ENCODE measurements around the gene ACSL3.

Gene ACSL3

DNA sequence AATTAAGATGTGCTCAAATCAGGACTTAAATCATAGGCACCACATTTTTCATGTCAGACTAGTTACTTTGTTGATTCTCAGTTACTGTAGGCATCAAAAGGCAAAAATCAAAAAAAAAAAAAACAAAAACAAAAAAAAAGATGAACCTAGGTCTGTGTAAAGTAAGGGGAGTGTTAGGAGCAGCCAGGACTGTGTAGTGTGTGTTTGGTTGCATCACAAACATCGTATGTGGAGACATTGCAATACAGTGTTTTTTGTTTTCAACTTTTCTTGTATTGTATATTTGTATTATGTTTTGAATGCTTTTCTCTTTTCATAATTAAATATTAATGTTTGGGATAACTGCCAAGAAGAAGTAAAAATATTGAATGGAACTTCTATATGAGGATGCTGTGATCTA, 82.1 kb downstream of the ACSL3 start:
- no peak for DNase-seq (ENCODE audit: low spot score)

DNA sequence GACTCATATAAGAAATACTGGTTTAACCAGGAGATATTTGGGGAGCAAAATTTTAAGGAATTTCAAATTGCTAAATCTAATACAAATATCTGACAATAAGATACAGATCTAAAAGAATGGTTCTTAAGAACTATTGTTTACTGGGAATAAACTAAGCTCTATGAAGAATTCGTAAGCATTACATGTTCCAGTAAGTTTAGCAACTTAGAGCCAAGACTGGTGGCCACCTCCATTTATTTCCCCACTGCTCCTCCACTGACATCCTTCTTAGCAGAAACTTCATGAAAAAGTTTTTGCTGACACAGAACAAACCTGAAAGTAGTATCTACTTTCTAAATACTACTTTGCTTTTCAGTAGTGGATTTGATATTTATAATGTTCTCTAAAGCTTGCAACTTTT, 83.0 kb downstream of the ACSL3 start:
- no peak for DNase-seq (ENCODE audit: low spot score)

DNA sequence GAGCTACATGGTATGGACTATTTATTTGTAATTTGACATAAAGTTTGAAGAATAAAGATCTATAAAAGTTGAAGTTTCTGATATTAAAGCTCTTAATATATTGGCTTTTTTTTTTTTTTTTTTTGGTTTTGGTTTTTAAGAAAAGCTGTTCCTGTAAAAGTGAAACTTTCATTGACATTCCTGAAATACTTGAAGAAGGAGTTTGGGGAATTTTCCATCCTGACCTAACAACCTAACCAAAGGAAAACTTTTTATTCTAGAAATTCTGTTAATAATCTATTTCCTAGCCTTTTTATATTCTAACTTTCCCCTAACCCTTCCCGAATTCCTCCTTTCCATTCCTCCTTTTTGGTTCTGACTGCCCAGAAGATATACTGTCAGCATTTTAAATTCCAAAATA, 83.7 kb downstream of the ACSL3 start:
- no peak for DNase-seq (ENCODE audit: low spot score)

DNA sequence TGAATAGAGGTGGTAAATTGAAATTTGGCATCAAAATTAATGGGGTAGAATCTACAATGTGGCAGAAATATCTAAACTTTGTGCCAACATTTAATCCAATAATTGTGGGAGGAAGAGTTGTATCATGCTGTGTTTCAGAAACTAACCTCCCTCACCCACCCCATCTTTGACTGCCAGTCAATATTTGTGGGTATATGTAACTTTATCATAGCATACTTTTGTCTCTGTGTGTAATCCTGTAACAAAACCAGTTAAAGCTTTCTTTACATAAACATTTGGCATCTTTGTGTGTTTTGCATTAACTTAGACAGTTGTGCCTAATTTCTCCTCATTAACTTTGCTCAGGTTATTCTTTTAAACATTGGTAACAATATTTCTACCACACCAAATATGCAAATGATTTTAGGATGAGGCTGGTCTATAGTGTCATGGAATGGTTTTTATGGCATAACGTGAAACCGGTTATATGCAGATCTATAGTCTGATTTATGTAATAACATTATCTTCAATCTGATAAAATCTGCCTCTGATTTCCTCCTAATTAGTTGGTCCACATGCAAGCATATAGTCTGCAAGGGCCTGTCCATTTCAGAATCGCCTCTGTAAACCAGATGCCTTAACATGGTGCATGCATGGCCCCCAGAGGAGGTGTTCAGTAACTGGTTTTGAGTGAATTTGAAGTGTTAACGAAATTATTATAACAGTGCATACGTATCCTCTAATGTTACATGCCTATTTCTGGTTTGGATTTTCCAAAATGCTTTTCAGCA, 84.3 kb downstream of the ACSL3 start:
- no peak for DNase-seq (ENCODE audit: low spot score)

DNA sequence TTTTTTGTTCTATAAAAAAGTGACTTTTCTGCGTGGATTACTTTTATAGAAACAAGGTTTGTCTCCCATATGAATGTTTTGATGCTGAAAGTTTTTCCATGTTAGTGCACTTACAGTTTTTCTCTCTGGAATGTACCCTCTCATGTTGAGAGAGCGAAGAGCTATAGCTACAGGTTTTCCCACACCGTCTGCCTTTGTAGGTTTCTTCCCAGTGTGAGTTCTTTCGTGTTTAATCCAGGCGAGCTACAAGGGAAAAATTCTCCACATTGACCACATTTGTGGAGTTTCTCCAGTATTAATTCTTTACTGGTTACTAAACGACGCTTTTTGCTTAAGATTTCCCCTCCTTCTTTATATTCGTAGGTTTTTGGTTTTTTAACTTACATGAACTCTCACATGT, 85.1 kb downstream of the ACSL3 start:
- DNase-seq (ENCODE audit: low spot score), result no peak

DNA sequence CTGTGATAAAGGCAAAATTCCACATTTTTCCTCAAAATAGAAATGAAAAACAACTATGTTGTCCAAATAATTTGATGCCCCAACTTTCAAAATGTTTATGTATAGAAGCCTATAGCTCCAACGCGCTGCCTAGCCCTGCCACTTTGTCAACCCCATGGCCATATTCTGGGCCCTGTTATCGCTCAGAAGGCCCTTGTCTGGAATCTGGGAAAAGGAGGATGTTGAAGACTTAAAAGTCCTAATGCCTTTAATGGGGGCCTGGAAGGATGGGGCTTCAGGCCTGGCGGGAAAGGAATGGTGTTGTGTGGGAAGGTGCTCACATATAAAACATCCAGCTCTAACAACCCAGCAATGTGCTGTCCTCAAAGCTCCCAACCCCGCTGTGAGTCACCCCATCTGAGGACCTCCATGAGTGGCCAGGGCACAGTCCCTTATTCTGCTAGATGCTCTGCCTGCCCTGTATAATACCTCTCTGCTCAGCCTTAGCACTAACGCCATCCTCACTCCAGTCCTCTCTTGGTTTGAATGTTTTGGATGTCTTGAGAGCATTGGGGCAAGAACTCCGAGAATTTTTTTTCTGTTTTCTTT, 86.0 kb downstream of the ACSL3 start:
- DNase-seq (ENCODE audit: low spot score), result no peak

DNA sequence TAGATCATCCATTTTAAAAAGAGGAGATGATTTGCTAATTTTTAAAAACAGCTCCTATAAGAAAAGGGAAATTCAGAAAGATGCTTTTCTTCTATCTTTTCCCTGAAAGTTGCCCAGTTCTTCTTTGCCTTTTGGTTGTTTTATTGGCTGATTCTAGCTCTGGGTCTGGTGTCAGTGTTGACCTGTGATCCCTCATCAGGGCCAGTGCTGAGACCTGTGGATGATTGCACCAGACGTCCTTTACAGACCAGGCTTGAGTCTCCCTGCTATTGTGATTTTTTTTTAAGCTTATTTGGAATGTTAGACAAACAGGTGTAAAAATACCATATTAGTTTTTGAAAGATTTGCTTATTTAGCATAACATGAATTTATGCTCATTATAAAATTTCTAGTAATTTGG, 88.2 kb downstream of the ACSL3 start:
- DNase-seq (ENCODE audit: low spot score), result no peak

DNA sequence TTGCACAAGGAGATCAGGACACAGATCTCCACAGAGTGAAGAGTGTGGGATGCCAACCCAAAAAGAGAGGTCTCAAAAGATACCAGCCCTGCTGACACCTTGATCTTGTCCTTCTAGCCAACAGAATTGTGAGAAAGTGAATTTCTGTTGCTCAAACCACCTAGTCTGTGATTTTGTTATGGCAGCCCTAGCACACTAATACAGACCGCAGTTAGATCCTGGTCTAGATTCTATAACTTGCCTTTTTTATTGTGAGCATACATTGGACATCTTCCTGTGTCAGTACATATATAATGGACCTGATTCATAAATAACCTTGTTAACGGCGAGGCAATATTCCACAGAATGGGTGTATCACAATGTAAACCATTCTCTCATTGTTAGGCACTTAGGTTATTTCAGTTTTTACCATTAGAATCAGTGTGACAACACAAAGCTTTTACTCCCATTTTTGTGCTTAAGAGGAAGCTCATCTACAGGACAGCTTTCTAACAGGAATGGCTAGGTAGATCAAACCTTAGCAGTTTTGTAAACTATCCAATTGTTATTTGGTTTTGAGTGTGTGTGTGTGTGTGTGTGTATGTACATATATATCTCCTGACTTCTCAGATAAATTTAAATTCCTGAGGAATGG, 89.0 kb downstream of the ACSL3 start:
- no peak for DNase-seq (ENCODE audit: low spot score)

DNA sequence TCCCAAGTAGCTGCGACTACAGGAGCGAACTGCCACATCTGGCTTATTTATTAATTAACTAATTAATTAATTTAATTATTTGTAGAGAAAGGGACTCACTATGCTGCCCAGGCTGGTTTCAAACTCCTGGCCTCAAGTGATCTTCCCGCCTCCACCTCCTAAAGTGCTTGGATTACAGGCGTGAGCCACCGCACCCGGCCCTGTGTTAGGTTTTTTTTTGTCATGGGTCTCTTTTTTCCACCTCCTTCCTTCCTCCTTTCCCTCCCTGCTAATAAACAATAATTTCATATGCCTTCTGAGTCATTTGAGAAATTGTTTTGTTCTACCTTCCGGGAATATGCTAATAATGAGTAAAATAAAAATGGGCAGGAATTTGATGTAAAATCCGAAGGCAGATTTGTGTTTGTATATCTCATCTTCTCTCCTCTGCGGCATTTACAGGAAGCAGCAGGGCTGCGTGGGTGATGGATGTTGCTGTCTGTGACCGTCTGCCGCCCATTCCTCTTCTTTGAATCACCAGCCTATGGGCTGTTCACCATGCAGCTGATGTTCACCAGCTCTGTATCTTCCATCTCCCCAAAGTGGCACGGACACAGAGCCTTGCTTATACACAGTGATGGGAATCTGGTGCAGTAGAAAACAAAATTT, 89.9 kb downstream of the ACSL3 start:
- no peak for DNase-seq (ENCODE audit: low spot score)

DNA sequence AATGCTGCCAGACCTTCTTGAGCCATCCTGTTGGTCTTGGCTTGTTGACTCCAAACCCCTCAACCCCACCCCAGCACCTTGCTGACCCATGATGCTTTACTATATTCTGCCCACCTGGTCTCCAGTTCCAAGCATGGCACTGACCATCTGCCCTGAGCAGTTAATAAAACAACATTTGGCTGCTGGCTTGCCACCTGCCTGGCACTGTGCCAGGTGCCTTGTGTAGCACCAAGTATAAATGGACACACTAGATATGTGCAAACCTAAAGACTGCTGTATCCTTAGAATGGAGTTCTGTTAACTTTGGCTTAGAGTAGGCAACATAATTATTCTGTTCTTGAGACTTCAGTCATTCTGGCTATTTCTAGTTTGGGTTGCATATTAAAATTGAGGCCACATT, 91.4 kb downstream of the ACSL3 start:
- no peak for DNase-seq (ENCODE audit: low spot score)

DNA sequence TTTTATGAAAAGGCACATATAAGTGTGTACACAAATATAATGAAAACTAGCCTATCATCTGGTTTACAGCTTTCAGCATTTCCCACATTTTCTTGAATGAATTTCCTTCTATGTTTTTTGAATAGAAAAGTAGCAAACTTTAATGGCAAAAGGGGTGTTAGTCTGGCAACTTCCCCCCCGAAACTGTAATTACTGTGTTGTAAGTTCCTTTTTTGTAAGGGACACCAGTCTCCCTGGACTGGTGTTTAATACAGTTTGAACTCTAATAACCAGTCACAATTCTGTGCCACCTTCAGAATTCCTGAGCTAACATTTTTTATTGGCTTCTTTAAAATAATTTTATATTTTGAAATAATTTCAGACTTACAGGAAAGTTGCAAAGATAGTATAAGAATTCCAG, 94.2 kb downstream of the ACSL3 start:
- no peak for DNase-seq (ENCODE audit: low spot score)

DNA sequence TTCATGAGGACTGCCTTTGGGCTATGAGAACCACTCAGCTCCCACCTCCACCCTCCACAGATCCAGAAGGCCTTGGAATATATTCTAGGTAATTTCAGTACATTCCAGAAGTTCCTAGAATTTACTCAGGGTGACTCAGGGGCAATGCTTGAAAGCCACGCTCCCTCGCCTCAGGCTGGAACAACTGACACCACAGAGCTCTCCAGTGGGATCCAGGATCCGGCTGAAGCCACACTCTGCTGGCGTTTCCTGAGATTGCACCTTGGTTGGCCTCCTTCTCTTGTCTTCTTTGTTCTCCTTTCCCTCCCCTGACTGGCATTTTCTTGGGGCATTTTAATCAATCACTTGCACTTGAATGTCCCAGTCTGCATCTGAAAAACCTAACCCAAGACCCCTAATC, 98.5 kb downstream of the ACSL3 start:
- no peak for DNase-seq (ENCODE audit: low spot score)

DNA sequence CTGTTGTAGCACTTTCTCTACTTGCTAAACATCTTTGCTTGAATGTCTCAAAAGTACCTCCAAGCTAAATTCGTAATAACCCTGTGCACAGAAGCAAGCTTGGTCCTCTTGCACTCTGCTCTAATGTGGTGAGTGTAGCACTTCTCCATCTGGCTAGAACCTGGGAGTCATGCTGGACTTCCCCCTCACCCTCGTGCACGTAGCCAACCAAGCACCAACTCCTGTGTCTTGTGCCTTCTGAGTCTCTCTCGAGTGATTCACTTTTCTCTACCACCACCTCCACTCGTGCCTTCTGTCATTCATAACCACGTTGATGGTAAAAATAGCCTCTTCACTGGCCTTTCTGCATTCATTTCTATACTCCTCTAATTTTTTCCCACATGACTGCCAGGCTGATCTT, 99.3 kb downstream of the ACSL3 start:
- DNase-seq (ENCODE audit: low spot score), result no peak

DNA sequence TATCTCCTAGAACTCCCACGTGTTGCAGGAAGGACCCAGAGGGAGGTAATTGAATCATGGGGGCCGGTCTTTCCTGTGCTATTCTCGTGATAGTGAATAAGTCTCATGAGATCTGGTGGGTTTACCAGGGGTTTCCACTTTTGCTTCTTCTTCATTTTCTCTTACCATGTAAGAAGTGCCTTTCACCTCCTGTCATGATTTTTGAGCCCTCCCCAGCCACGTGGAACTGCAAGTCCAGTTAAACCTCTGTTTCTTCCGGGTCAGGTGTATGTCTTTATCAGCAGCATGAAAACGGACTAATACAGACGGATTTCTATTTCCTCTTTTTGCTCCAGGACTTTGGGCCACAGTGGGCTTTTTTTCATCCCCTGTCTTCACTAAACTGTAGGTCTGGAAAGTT, 102.8 kb downstream of the ACSL3 start:
- no peak for DNase-seq (ENCODE audit: low spot score)

DNA sequence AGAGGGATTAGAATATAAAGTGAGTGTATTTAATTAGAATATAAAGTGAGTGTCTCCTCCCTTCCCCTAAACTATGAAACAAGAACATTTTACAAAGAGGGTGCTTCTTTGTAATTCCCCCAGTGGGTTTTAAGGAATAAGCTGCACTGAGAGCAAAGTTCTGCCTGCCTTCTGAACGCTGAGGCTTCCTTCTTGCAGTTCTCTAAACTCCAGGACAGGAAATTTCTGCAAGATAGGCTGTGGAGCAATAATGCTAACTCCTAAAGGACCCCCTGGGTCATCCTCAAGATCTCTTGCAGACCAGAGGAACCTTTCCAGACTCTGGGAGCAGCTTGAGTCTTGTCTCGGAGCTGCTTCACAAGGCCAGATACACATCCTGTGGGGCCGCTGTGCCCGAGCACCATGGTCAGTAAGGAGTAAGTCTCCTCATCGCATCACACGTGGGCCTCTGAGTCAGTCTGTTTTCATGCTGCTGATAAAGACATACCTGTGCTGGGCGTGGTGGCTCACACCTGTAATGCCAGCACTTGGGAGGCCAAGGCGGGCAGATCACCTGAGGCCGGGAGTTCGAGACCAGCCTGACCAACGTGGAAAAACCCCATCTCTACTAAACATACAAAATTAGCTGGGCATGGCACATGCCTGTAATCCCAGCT, 103.7 kb downstream of the ACSL3 start:
- DNase-seq (ENCODE audit: low spot score), result no peak

DNA sequence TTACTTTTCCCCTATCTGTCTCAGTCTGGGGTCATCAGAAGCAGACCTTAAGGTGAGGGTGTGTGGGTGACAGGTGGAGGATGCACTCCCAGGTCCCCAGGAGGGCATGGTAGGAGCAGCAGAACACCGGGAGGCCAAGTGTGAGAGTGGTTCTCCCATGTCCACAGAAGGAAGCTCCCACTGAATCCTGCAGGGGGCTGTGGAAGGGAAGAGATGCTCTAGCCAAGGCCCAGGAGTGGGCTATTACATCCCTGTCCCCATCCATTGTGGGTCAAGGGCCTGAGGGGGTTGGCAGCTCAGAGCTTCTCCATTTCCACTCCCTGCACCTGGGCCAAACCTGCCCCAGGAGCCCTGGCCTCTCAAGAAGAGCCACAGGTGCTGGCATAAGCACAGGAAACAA, 104.7 kb downstream of the ACSL3 start:
- no peak for DNase-seq (ENCODE audit: low spot score)

DNA sequence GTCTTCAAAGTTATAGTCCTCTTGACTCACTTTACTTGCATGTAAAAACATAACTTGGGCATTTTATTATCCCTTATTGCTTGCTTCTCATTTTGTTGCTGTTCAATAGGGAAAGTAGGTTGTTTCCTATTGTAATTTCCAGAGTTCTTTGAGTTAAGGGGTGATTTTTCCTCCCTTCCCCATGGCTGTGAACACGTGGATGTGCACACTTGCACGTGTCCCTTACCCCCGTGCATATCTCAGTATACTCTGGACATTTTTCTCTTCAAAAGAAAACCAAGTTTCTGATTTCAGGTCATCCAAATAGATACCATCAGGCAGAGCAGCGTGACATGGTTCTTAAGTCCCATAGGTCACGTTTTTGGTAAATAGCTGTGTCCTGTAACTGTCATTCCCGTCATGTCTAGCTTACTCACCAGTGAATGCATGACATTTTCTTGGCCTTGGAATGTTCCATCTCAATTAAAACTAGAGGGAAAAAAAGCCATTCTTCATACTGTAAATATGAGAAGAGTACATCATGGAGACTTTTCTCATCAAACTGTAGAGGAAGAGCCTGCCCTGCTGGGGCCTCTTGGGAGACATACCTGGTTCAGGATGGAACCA, 107.8 kb downstream of the ACSL3 start:
- DNase-seq (ENCODE audit: low spot score), result no peak

DNA sequence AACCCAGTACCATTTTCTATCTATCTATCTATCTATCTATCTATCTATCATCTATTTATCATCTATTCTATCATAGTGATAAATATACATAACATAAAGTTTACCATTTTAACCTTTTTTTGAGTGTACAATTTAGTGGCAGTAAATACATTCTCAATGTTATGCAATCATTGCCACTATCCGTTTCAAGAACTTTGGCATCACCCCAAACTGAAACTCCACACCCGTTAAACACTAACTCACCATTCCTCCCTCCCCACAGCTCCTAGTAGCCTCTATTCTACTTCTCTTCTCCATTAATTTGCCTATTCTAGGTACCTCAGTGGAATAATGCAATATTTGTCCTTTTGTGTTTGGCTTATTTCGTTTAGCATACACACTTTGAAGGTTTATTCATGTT, 108.7 kb downstream of the ACSL3 start:
- DNase-seq (ENCODE audit: low spot score), result no peak

DNA sequence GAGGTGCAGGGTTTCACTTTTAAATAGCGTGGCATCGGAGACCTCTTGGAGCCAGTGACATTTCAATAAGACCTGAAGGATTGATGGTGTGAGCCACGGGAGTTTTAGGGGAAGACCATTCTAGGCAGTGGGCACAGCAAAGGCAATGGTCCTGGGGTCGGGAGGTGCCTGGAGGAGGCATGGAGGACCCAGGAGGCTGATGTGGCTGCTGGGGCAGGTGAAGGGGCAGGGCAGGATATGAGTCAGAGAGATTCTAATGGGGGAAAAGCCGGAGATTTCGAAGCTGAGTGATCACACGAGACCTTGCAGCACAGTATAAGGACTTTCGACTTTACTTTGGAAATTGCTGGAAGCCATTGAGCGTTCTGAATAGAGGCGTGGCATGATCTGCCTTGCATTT, 111.6 kb downstream of the ACSL3 start:
- no peak for DNase-seq (ENCODE audit: low spot score)

DNA sequence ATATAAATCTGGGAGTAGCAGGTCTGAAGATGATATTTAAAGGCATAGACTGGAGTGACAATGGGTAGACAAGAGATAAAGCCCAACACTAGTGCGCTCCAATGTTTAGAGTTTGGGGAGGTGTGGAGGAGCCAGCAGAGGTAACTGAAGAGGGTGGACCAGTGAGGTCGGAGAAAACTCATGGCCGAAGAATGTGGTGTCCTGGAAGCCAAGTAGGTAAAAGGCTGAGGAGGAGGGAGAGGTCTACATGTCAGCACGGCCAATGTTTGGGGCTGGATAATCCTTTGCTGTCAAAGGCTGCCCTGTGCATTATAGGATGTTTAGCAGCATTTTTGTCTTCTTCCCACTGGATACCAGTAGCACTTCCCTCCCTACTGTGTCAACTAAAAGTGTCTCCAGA, 112.4 kb downstream of the ACSL3 start:
- DNase-seq (ENCODE audit: low spot score), result no peak

DNA sequence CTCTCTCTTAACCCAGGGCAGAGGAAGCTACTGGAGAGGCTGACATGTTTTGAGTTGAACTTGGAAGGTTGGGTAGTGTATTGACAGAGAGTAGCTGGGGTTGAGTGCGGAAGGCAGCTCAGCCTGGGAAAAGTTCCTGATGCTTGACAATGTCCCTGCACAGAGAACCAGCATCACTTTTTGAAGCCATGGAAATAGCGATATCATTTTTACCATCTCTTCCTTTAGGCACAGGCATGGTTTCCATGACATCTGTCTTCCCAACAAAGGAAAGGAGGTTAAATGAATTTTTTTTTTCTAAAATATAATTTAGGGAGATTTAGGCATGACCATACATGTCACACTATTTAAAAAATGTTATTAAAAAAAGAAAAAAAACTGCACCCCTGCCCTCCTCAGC, 112.9 kb downstream of the ACSL3 start:
- DNase-seq (ENCODE audit: low spot score), result no peak

DNA sequence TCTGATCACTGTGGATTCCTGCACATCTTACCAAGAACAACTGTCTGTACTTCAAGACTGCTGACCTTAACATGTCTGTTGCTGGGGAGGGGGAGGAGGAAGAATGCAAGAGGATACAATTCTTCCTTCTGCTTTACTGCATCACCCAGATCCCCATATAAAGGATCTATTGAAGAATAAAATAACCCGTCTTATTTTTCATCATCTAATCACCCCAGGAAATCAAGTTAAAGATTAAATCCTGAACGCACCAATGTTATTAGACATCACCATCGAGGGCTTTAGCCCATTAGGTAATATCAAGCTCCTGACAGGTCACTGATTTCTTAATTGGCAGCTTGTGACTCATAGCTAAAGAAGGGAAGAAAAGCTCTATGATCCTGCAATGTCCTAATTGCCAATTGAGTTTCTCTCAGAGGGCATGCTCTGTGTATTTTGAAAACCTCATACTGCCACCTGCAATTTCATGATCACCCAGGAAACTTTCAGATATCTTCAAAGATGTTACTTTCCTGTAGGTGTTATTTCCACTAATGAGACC, 115.8 kb downstream of the ACSL3 start:
- DNase-seq (ENCODE audit: low spot score), result no peak
